GM10847 (cell line): ENCODE results near the gene GRID2IP.

Source experiments
- POLR2A ChIP-seq: IDR thresholded peaks from 2 replicates; pipeline ENCODE4 v1.6.1; 2011; ENCODE audit not compliant: insufficient read length; ENCODE audit errors: extremely low read depth

The GRID2IP gene

GRCh38 chr7:6551016-6551511, at the start of gene GRID2IP:
Gene GRID2IP, minus strand, starts transcription at chr7:6551461. Its CDS starts 25 bp downstream, at chr7:6551436.
- TF ChIP-seq POLR2A, result no peak

DNA sequence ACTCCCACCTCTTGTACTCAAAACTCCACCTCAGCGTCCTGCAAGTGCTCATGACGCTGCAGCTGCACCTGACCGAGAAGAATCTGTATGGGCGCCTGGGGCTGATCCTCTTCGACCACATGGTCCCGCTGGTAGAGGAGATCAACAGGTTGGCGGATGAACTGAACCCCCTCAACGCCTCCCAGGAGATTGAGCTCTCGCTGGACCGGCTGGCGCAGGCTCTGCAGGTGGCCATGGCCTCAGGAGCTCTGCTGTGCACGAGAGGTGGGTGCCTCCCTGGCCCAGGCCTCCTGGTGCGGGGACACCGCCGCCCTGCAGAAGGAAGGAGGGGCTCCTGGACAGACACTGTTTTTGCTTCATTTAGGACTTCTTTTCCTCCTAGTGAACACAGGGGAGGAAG, 48.8 kb upstream of the GRID2IP start:
- TF ChIP-seq POLR2A, result no peak

DNA sequence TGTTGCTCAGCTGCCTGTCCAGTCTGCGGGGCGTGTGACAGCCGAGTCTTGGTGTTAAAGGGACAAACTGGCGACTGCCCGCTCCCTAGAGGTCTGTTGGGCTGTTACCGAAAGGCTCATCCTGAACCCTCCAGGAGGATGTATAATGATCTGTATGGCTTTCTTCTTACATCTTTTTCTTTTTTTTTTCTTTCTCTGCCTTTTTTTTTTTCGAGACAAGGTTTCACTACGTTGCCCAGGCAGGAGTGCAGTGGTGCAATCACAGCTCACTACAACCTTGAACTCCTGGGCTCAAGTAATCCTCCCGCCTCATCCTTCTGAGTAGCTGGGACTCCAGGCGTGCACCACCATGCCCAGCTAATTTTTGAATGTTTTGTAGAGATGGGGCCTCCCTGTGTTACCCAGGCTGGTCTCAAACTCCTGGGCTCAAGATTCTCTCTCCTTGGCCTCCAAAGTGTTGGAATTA, 39.4 kb upstream of the GRID2IP start:
- no peak for TF ChIP-seq POLR2A

DNA sequence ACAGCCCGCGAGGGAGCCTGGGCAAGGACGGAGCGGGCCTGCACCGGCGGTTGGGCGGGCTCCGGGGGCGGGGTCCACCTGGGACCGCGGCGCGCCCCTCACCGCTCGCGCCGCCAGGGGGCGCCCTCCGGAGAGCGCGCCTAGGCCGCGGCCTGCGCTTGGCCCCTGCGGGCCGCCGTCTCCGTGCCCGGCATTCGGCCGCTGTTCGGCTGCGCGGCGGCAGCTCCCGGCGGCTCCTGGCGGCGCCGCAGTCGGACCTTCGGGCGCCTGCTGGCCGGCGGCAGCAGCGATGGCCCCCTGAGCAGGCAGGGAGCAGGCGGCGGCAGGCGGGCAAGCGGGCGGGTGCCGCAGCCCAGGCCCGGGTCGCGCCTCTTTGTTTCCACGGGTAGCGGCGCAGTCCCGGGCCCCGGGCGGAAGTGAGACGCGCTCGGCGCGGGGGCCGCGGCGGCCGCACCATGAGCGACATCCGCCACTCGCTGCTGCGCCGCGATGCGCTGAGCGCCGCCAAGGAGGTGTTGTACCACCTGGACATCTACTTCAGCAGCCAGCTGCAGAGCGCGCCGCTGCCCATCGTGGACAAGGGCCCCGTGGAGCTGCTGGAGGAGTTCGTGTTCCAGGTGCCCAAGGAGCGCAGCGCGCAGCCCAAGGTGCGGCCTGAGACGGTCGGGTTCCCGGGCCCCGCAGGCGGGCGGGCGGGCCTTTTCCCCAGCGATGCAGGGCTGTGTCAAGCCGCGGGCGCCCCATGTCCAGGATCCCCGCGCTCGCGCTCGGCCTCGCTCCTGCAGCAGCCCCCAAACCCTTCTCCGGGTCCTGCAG, 38.8 kb upstream of the GRID2IP start, which contains the start of gene INTS15:
TSS of gene INTS15 (plus strand) at position 193 of the 816 bp plus-strand sequence. CDS start at position 456, 263 bp downstream.
- peak; percentile 94 for TF ChIP-seq POLR2A

DNA sequence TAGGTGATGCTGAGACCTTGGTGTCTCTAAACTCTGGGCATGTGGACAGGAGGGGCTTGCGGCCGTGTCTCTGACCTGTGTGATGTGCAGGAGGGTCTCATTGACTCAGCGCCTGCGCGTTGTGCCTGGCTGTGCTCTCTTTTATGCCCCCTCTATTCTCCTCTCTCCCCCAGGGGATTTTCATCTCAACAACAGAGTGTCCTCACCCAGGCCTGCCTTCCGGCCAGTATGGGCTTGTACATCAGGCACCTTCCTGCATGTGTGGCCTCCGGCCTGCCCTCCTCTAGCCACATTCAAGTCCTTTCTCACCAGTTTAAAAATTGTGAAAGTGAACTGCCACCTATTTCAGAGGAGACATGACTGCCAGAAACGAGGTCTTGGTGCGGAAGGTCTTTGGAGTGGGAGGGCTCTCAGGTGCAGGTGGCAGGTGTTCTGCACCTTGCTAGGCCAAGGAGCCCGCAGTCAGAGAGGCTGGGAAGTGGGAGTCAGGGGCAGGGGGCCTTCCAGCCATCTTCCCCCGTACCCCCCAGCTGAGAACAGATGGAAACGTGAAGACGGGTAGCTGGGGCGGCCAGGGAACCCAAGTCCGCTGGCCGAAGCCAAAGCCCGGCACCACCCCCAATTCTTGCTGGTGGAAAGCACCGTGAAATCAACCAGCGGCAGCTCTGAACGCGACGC, 38.0 kb upstream of the GRID2IP start:
- TF ChIP-seq POLR2A, result no peak

DNA sequence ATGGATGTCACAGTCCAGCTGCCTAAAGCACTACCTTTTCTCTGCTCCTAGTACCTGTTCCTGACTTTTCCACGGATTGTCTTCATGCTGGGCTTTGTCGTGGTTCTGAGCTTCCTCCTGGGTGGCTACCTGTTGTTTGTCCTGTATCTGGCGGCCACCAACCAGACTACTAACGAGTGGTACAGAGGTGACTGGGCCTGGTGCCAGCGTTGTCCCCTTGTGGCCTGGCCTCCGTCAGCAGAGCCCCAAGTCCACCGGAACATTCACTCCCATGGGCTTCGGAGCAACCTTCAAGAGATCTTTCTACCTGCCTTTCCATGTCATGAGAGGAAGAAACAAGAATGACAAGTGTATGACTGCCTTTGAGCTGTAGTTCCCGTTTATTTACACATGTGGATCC, 37.3 kb upstream of the GRID2IP start:
- no peak for TF ChIP-seq POLR2A

DNA sequence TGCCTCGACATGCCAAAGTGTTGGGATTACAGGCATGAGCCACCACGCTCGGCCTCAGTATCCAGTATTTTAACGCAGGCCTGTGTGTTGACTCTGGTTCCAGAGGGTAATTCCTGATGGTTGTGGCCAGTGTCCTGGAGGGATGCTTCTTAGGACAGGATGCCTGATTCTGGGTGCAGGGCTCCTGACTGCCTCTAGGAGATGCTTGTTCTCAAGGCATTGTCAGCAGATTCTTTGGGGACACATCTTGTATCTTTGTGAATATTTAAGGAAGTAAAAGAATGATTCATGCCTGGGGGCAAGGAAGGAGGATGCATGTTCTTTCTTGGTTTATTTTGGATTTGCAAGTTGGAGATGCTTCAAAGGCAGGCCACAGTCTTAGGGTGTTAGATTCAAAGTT, 28.2 kb upstream of the GRID2IP start:
- no peak for TF ChIP-seq POLR2A

- no peak for TF ChIP-seq POLR2A
Measured at GRCh38 chr7:6578114-6579084, 27.1 kb upstream of the GRID2IP start.

GRCh38 chr7:6577369-6578113, 26.3 kb upstream of the GRID2IP start, which contains the start of gene ZDHHC4:
Gene ZDHHC4, plus strand, starts transcription at chr7:6577454. Its CDS starts 3,108 bp downstream, at chr7:6580562.
- TF ChIP-seq POLR2A, result peak; percentile 97

DNA sequence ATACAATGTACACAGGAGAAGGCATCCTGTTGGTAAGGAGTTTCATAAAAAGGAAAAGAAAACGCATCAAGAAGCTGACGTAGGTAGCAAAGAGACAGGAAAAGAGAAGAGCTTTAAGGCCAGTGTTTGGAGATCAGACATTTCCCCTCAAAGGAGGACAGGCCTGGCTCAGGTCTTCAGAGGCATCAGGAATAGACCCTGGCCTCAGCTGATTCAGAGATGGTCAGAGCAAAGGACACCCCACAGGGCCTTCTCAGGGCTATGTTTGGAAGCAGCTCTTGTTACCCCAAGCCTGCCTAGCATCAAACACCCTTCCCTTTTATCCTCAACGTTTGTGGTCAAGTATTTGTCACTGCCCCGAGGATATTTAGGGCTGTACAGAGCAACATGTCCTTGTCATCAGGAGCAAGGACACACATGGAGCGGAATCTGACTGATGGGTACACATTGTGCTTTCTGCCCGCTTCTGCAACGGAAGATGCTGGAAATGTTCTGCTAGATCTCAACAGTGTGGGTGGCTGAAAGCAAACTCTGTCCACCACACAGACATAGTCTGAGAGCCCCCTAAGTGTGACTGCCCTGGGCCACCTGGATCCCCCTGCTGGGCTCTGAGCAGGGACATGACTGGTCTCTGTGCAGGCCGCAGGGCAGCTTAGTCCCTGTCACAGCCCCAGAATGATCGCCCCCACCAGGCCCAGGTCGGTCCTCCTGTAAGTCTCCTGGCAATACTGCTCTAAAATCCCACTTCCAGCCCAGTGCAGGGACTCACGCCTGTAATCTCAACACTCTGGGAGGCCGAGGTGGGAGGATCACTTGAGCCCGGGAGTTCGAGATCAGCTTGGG, 25.0 kb upstream of the GRID2IP start:
- TF ChIP-seq POLR2A, result no peak

DNA sequence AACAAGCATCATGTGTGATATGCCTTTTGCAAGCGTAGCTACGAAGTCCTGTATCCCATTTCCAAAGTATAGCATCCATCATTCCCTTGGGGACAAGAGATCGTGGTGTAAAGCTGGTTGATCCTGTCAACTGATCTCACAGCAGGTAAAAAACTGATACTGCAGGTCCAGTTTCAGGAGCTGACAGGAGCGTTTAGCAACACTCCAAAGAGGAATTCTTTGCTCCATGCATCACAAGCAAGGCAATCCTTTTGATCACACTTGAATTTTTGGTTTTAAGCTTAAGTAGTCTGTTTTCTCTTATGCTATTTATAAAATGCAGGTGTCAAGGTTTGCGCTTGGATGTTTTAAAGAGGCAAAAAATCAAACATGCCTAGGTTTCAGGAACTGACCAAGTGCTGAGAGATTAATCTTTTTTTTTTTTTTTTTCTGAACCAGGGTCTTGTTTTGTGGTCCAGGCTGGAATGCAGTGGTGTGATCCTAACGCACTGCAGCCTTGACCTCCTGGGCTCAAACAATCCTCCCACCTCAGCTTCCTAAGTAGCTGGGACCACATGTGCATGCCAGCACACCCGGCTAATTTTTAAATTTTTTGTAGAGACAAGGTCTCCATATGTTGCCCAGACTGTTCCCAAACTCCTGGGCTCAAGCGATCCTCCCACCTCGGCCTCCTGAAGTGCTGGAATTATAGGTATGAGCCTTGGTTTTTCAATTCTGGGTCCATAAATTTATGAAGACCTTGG, 24.2 kb upstream of the GRID2IP start:
- no peak for TF ChIP-seq POLR2A

DNA sequence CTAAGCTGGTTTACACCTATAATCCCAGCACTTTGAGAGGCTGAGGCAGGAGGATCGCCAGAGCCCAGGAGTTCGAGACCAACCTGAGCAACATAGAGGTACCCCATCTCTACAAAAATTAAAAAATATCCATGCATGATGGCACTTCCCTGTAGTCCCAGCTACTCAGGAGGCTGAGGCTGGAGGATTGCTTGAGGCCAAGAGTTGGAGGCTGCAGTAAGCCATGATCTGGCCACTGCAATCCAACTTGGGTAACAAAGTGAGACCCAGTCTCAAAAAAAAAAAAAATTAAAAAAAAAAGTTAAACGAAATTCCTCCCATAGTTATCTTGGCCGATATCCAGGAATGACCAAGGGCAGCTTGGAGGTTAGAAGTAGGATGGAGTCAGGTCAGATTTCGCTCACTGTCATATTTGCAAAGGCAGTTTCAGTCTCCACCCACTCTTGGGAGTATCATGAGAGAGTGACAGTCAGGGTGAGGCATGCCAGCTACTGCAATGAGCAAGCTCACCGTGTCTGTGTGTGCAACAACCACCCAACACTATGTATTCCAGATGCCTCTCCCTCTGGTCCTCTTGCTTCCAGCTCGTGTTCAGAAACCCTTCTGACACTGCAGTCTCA, 20.0 kb upstream of the GRID2IP start:
- TF ChIP-seq POLR2A, result no peak

- TF ChIP-seq POLR2A, result no peak
Measured at GRCh38 chr7:6567886-6568285, 16.6 kb upstream of the GRID2IP start.
